GM12891 (cell line): ENCODE data around the gene PERCC1.
A peak's percentile ranks its signal among the peaks of the same experiment; 100 is the strongest.

Source experiments
- DNase-seq: peaks from one replicate; pipeline ENCODE4 v3.0.0; 2011; ENCODE audit warnings: low spot score; ENCODE audit not compliant: insufficient read length
- FAIRE-seq: peaks from 2 replicates; lab custom pipeline; 2011; peaks lifted over from hg19 to GRCh38; lab: Jason Lieb, UNC
- PAX5 ChIP-seq: IDR thresholded peaks from 2 replicates; pipeline ENCODE4 v1.6.1; 2011; ENCODE audit warnings: low read length, moderate library complexity, mild to moderate bottlenecking; ENCODE audit not compliant: insufficient read depth, severe bottlenecking
- POLR2A ChIP-seq: IDR thresholded peaks from 2 replicates; pipeline ENCODE4 v1.6.1; 2011; ENCODE audit warnings: low read depth, low read length, control low read depth
- POLR2AphosphoS5 ChIP-seq: IDR thresholded peaks from 2 replicates; pipeline ENCODE4 v1.6.1; 2011; ENCODE audit warnings: low read depth, low read length, control low read depth
- POU2F2 ChIP-seq: IDR thresholded peaks from 2 replicates; pipeline ENCODE4 v1.6.1; 2011; ENCODE audit warnings: low read depth, mild to moderate bottlenecking, control low read depth, low read length, moderate library complexity
- SPI1 ChIP-seq: IDR thresholded peaks from 2 replicates; pipeline ENCODE4 v1.6.1; 2011; ENCODE audit warnings: low read depth, low read length, control low read depth
- TAF1 ChIP-seq: IDR thresholded peaks from 2 replicates; pipeline ENCODE4 v1.6.1; 2011; ENCODE audit warnings: low read depth, low read length, control low read depth

The PERCC1 gene

GRCh38 chr16:1455190-1456171 lies 24.6 kb downstream of the PERCC1 start:
- FAIRE-seq (no peak), DNase-seq (no peak)
- TF ChIP-seq POU2F2 = no peak
- no peak for TF ChIP-seq SPI1
- TF ChIP-seq TAF1 = no peak

GRCh38 chr16:1456951-1457350 lies 26.1 kb downstream of the PERCC1 start:
- DNase-seq = no peak
- TF ChIP-seq POU2F2 (no peak), POLR2A (no peak), TAF1 (no peak), PAX5 (no peak), SPI1 (no peak), POLR2AphosphoS5 (no peak)
- FAIRE-seq = no peak

GRCh38 chr16:1457489-1458245 lies 26.8 kb downstream of the PERCC1 start:
- no peak for FAIRE-seq
- no peak for TF ChIP-seq PAX5
- TF ChIP-seq TAF1 = no peak
- no peak for TF ChIP-seq POLR2AphosphoS5
- no peak for TF ChIP-seq POLR2A
- TF ChIP-seq POU2F2 = no peak
- no peak for TF ChIP-seq SPI1
- no peak for DNase-seq

- DNase-seq (no peak), FAIRE-seq (peak; percentile 88)
- TF ChIP-seq POU2F2 (no peak), PAX5 (no peak), SPI1 (no peak), POLR2AphosphoS5 (no peak), TAF1 (no peak), POLR2A (no peak)
These were observed 27.6 kb downstream of the PERCC1 start for GRCh38 chr16:1458336-1458976.

DNA sequence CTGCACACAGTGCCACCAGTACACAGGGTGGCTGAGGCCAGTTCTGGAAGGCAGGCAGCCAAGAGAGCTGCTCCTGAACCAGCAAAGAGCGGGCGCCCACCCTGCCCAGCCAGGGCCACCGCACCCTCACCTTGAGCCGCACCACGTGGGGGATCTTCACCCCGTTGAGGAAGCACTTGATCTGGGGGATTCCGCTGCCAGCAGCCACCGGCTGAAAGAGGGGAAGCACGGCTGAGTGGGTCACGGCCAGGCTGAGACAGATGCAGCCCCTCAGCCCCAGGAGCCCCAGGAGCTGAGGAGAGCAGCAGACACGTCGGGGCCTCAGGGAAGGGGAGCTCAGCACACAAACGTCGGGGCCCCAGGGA lies 28.1 kb downstream of the PERCC1 start:
- TF ChIP-seq POLR2AphosphoS5 = no peak
- peak; percentile 50 for TF ChIP-seq PAX5
- TF ChIP-seq SPI1 = no peak
- no peak for TF ChIP-seq TAF1
- peak; percentile 75 for DNase-seq
- no peak for FAIRE-seq

DNA sequence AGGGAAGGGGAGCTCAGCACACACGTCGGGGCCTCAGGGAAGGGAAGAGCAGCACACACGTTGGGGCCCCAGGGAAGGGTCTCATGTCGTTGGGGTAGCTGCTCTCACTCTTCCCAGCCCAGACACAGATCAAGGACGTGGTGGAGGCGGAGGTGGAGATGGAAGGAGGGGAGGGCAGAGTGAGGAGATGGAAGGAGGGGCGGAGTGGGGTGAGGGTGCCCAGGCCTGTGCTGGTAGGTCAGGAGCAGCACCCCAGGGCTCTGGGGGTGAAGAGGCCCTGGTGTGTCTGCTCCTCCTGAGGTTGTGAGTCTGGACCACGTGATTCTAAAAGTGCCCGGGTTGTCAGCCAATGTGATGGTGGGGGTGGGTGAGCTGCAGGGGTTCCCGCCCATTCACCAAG lies 29.1 kb downstream of the PERCC1 start:
- TF ChIP-seq TAF1 (no peak), POLR2A (no peak), POU2F2 (no peak), PAX5 (no peak), SPI1 (no peak), POLR2AphosphoS5 (no peak)
- DNase-seq (no peak), FAIRE-seq (no peak)

DNA sequence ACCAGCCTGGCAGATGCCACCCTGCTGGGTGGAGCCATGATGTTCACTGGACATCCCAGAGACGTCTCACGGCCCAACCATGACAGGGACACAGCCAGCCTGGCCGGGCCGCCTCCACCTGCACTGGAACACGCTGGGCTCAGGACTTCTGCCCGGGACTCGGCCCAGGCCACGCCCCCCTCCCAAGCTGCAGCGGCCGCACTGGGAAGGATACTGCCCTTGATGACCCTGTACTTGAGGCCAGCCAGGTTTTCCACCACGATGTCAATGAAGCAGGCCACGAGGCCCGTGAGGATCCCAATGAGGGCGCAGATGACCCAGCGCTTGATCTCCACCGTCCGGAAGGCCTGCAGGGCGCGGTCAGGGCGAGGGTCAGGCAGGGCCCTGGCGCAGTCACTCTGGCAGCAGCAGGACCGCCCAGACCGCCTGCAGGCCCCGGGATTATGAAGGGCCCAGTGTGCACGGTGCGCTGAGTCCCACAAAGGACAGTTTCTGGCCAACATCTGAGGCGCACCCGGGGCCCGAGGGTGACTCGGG lies 29.8 kb downstream of the PERCC1 start:
- TF ChIP-seq PAX5 (no peak), SPI1 (no peak)
- DNase-seq (no peak), FAIRE-seq (no peak)

DNA sequence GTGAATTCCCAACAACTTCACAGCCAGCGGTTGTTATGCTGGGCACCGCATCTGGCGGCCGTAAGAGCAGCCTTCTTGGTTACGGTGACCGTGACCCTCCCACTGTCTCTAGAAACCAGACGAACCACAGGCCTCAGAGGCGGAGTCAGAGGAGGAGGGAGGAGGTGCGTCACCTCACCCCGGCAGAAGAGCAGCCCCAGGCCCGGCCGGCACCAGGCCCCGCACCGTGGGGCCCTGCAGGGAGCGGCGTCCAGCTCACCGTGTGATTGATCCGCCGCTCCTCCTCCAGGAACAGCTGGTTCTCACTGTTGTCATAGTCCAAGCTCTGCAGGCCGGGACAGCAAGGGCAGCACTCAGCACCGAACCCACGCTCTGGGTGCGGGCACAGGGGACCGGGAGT lies 30.3 kb downstream of the PERCC1 start:
- TF ChIP-seq POLR2AphosphoS5 = no peak
- TF ChIP-seq PAX5 = no peak
- no peak for TF ChIP-seq POU2F2
- no peak for TF ChIP-seq SPI1
- TF ChIP-seq TAF1 = no peak
- no peak for TF ChIP-seq POLR2A
- FAIRE-seq (no peak), DNase-seq (no peak)

GRCh38 chr16:1464196-1464893 lies 33.5 kb downstream of the PERCC1 start:
- DNase-seq = no peak
- no peak for FAIRE-seq
- no peak for TF ChIP-seq TAF1
- TF ChIP-seq PAX5 = no peak
- TF ChIP-seq SPI1 = no peak
- no peak for TF ChIP-seq POLR2AphosphoS5
- TF ChIP-seq POU2F2 = no peak
- no peak for TF ChIP-seq POLR2A
